Brain microvascular endothelial cell (primary cell): ENCODE results near the gene ZBED1.
"Not testable (repeated sequence)": the region's sequence is repeated elsewhere in the genome, so short reads cannot be mapped to it uniquely, and the experiment has no call there.

Source experiments
- DNase-seq: peaks from one replicate; pipeline ENCODE4 v3.0.0-alpha.2; 2020
- H3K27ac ChIP-seq: fragments of 250-450 bp; sonication (Bioruptor Pico); 2 replicates; pipeline ENCODE4 v1.5.1; 2020; ENCODE audit warnings: mild to moderate bottlenecking, moderate library complexity
- H3K27me3 ChIP-seq: fragments of 250-450 bp; sonication (Bioruptor Pico); replicated peaks from 2 replicates; pipeline ENCODE4 v1.5.1; 2020; ENCODE audit warnings: mild to moderate bottlenecking
- H3K36me3 ChIP-seq: fragments of 250-450 bp; sonication (Bioruptor Pico); replicated peaks from 2 replicates; pipeline ENCODE4 v1.5.1; 2020; ENCODE audit warnings: mild to moderate bottlenecking
- H3K4me3 ChIP-seq: 2 replicates; pipeline ENCODE4 v1.5.1; 2011; ENCODE audit warnings: low read depth, mild to moderate bottlenecking, control low read depth, low read length, moderate library complexity
- CTCF ChIP-seq: IDR thresholded peaks from 2 replicates; pipeline ENCODE4 v1.5.1; 2011; ENCODE audit warnings: low read depth, mild to moderate bottlenecking, moderate library complexity, low read length, control low read depth, inconsistent platforms; ENCODE audit errors: missing control alignments
- in situ Hi-C: cut with HindIII; loops from 2 replicates; pipeline ENCODE4 v1.10.0; 2017; ENCODE audit warnings: low sequenced_read_pairs, low pct_ligation_motif_present

The ZBED1 gene

GRCh38 chrX:2478546-2479419 lies 22.0 kb downstream of the ZBED1 start:
- Histone ChIP-seq H3K36me3 (no peaks in the 10 kb centered on the region), H3K4me3 (no peak overlapping the region), H3K27me3 (no peaks in the 10 kb centered on the region), H3K27ac (no peak overlapping the region)
- in situ Hi-C loops = no loop called here
- TF ChIP-seq CTCF = no peak
- no peak for DNase-seq

GRCh38 chrX:2477313-2477712 lies 23.5 kb downstream of the ZBED1 start:
- H3K36me3 ChIP-seq, H3K27me3 ChIP-seq, in situ Hi-C loops: not testable (repeated sequence)

GRCh38 chrX:2474963-2475726 lies 25.6 kb downstream of the ZBED1 start:
- TF ChIP-seq CTCF = no peak

More at GRCh38 chrX:2477313-2477712, 23.5 kb downstream of the ZBED1 start:
- not testable (repeated sequence) for H3K4me3 ChIP-seq, DNase-seq, H3K27ac ChIP-seq

GRCh38 chrX:2474280-2474962 lies 26.4 kb downstream of the ZBED1 start:
- no peaks in the 10 kb centered on the region for H3K36me3 ChIP-seq
- no peak for DNase-seq
- in situ Hi-C loops = no loop called here
- H3K27me3 ChIP-seq = no peaks in the 10 kb centered on the region
- no peak overlapping the region for H3K4me3 ChIP-seq
- no peak for TF ChIP-seq CTCF
- H3K27ac ChIP-seq = no peak overlapping the region

More at GRCh38 chrX:2474963-2475726, 25.6 kb downstream of the ZBED1 start:
- Histone ChIP-seq H3K27me3 (no peaks in the 10 kb centered on the region), H3K27ac (no peak overlapping the region), H3K4me3 (no peak overlapping the region), H3K36me3 (no peaks in the 10 kb centered on the region)
- DNase-seq = no peak
- in situ Hi-C loops = no loop called here

- in situ Hi-C loops = not testable (repeated sequence)
These were observed 27.7 kb downstream of the ZBED1 start for GRCh38 chrX:2473064-2473463.

GRCh38 chrX:2471641-2472040 lies 29.1 kb downstream of the ZBED1 start:
- Histone ChIP-seq H3K27me3 (no peaks in the 10 kb centered on the region), H3K27ac (no peak overlapping the region), H3K4me3 (no peak overlapping the region), H3K36me3 (no peaks in the 10 kb centered on the region)
- DNase-seq = no peak
- TF ChIP-seq CTCF = no peak
- in situ Hi-C loops = no loop called here

More at GRCh38 chrX:2473064-2473463, 27.7 kb downstream of the ZBED1 start:
- H3K36me3 ChIP-seq, H3K4me3 ChIP-seq, H3K27me3 ChIP-seq, H3K27ac ChIP-seq, DNase-seq: not testable (repeated sequence)

- H3K4me3 ChIP-seq, H3K27me3 ChIP-seq, in situ Hi-C loops, DNase-seq, H3K27ac ChIP-seq, H3K36me3 ChIP-seq: not testable (repeated sequence)
These were observed 29.6 kb downstream of the ZBED1 start for GRCh38 chrX:2471126-2471525.

- H3K27me3 ChIP-seq, H3K36me3 ChIP-seq, H3K4me3 ChIP-seq, H3K27ac ChIP-seq, DNase-seq, in situ Hi-C loops: not testable (repeated sequence)
These were observed 30.9 kb downstream of the ZBED1 start for GRCh38 chrX:2469852-2470251.
